HepG2 (cell line): Measurements from ENCODE around the gene VMO1. TPM values are rescaled to one million over a fixed set of nuclear protein-coding genes. Genes with fewer than 3 reads are reported as not detected.

Experiments used
- BHLHE40 ChIP-seq: IDR thresholded peaks from 2 replicates; pipeline ENCODE4 v1.6.1; 2011; ENCODE audit warnings: low read length, improper control_type of control experiment
- HDAC6 ChIP-seq: fragments of 200-600 bp; sonication (generic); IDR thresholded peaks from 2 replicates; pipeline ENCODE4 v1.7.0; 2017; ENCODE audit warnings: mild to moderate bottlenecking, antibody characterized with exemption, low read length, low read depth
- KDM3A ChIP-seq: IDR thresholded peaks from 2 replicates; pipeline ENCODE4 v1.6.1; 2018; ENCODE audit warnings: low read depth, missing compliant biosample characterization
- MXD4 ChIP-seq: IDR thresholded peaks from 2 replicates; pipeline ENCODE4 v1.6.1; 2016; ENCODE audit warnings: mild to moderate bottlenecking, missing biosample characterization, missing genetic modification reagents
- NR2C2 ChIP-seq: sonication (generic); formaldehyde crosslinking; IDR thresholded peaks from 2 replicates; pipeline ENCODE4 v1.4.0; 2020; ENCODE audit warnings: missing genetic modification reagents, mild to moderate bottlenecking, moderate library complexity, borderline replicate concordance
- NR2F6 ChIP-seq, 2 experiments: IDR thresholded peaks; 2 replicates each; pipeline ENCODE4 v1.6.1; 2016; ENCODE audit warnings: antibody characterized with exemption in 1 of 2, mild to moderate bottlenecking in 1 of 2
- RAD51 ChIP-seq: fragments of 450-650 bp; IDR thresholded peaks from 2 replicates; pipeline ENCODE4 v1.6.1; 2016; ENCODE audit warnings: borderline replicate concordance
- SIX4 ChIP-seq: sonication (generic); formaldehyde crosslinking; IDR thresholded peaks from 2 replicates; pipeline ENCODE4 v1.4.0; 2020; ENCODE audit warnings: missing genetic modification reagents
- SNAI1 ChIP-seq: sonication (generic); formaldehyde crosslinking; IDR thresholded peaks from 2 replicates; pipeline ENCODE4 v1.5.0; 2020; ENCODE audit warnings: mild to moderate bottlenecking, missing genetic modification reagents, borderline replicate concordance
- SOX6 ChIP-seq, 2 experiments: fragments of 450-650 bp in 1 of 2; sonication (generic) in 1 of 2; formaldehyde crosslinking in 1 of 2; IDR thresholded peaks; 2 replicates each; pipeline versions ENCODE4 v1.4.0 to v1.6.1; 2017 to 2020; ENCODE audit warnings: antibody characterized with exemption in 1 of 2, mild to moderate bottlenecking in 1 of 2, missing genetic modification reagents in 1 of 2
- TCF7 ChIP-seq: sonication (generic); IDR thresholded peaks from 2 replicates; pipeline ENCODE4 v1.6.1; 2016; ENCODE audit warnings: antibody characterized with exemption, low read depth
- TOE1 ChIP-seq: sonication (generic); formaldehyde crosslinking; IDR thresholded peaks from 2 replicates; pipeline ENCODE4 v1.4.0; 2020; ENCODE audit warnings: mild to moderate bottlenecking, missing genetic modification reagents
- TP53 ChIP-seq: sonication (generic); formaldehyde crosslinking; conservative IDR thresholded peaks from 2 replicates; pipeline ENCODE4 v1.4.0; 2020; ENCODE audit warnings: missing genetic modification reagents
- U2AF2 ChIP-seq: fragments of 200-400 bp; formaldehyde crosslinking; IDR thresholded peaks from 2 replicates; pipeline ENCODE4 v1.6.1; 2017; ENCODE audit warnings: low read depth, mild to moderate bottlenecking, low read length
- polyA plus RNA-seq, 8 experiments: library from polyadenylated mRNA; depleted of rRNA in 3 of 8; stranded (reverse) in 7 of 8; unstranded in 1 of 8; fragments of >200 nt; fragmentation: Illumina TruSeq in 4 of 8; extraction: Trizol in 4 of 8; gene quantifications; 2 replicates each; pipeline versions ENCODE4 v1.2.1 to v1.2.3, GENCODE V29; 2011 to 2016; ENCODE audit warnings: low read depth in 4 of 8, missing spikeins in 1 of 8, mixed read lengths in 1 of 8; ENCODE audit not compliant: insufficient read depth in 1 of 8
- total RNA-seq, 5 experiments: library from RNA; depleted of rRNA; stranded (reverse); fragments of >200 nt; fragmentation: Illumina TruSeq; extraction: Trizol; gene quantifications; 2 replicates each; pipeline ENCODE4 v1.2.3, GENCODE V29; 2016; ENCODE audit warnings: low read depth in 1 of 5
- TF ChIP-seq, protein P1 (sequence below): sonication (generic); formaldehyde crosslinking; IDR thresholded peaks from 2 replicates; pipeline ENCODE4 v1.4.0; 2020; ENCODE audit warnings: mild to moderate bottlenecking, low read depth, missing genetic modification reagents
- TF ChIP-seq, protein P2 (sequence below): sonication (generic); formaldehyde crosslinking; IDR thresholded peaks from 2 replicates; pipeline ENCODE4 v1.8.0; 2022; ENCODE audit warnings: missing genetic modification reagents, mild to moderate bottlenecking, borderline replicate concordance
- TF ChIP-seq, protein P3 (sequence below): sonication (generic); formaldehyde crosslinking; IDR thresholded peaks from 2 replicates; pipeline ENCODE4 v1.4.0; 2020; ENCODE audit warnings: missing genetic modification reagents
- TF ChIP-seq, protein P4 (sequence below), 2 experiments: sonication (generic) in 1 of 2; formaldehyde crosslinking in 1 of 2; IDR thresholded peaks; 2 replicates each; pipeline versions ENCODE4 v1.6.1 to v1.9.0; 2014 to 2022; ENCODE audit warnings: antibody characterized with exemption in 1 of 2, borderline replicate concordance in 1 of 2, inconsistent platforms in 1 of 2, low read depth in 1 of 2, missing genetic modification reagents in 1 of 2

VMO1 gene
- total and polyA plus RNA-seq, 2 of the 13 experiments (the other 11 are each of a cell fraction or from before 2014, with no cell fraction given): not detected

DNA sequence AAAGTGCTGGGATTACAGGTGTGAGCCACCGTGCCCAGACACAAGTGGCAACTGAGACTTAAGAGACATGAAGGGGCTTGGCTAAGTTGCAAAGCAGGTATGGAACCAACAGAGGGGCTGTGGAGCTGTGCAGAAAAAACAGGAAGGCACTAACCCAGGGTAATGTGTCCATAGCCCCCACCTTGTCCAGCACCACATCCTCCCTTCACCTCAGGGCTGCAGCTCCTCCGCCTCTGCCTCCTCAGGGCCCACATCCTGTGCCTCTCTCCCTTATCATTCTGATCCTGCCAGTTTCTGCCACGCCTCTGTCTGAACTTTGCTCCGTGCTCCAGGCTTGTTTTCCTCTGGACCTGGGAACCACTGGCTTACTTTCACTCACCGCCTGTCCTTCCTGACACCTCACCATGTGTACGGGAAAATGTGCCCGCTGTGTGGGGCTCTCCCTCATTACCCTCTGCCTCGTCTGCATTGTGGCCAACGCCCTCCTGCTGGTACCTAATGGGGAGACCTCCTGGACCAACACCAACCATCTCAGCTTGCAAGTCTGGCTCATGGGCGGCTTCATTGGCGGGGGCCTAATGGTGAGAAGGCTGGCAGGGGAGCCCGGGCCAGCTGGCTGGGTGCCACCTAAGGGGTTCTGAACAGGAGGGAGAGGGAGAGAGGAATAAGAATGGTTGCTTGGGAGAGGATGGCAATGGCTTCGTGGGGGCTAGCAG, 14.5 kb downstream of the VMO1 start, which contains the start of gene TM4SF5 (continued):
- TF ChIP-seq NR2F6 (IDR thresholded peaks at IDR 0.05): peak; percentile 53
- peak; percentile 84 for TF ChIP-seq NR2F6 (CRISPR knock-in tag; IDR thresholded peaks at IDR 0.05)
- no peak for TF ChIP-seq TOE1 (CRISPR knock-in tag)
- TF ChIP-seq BHLHE40: no peak
- TF ChIP-seq, protein P1, sequence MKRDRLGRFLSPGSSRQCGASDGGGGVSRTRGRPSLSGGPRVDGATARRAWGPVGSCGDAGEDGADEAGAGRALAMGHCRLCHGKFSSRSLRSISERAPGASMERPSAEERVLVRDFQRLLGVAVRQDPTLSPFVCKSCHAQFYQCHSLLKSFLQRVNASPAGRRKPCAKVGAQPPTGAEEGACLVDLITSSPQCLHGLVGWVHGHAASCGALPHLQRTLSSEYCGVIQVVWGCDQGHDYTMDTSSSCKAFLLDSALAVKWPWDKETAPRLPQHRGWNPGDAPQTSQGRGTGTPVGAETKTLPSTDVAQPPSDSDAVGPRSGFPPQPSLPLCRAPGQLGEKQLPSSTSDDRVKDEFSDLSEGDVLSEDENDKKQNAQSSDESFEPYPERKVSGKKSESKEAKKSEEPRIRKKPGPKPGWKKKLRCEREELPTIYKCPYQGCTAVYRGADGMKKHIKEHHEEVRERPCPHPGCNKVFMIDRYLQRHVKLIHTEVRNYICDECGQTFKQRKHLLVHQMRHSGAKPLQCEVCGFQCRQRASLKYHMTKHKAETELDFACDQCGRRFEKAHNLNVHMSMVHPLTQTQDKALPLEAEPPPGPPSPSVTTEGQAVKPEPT (CRISPR knock-in tag): no peak
- 0 out of 2 replicates have a peak, but pooled peaks have one; percentile 78 for TF ChIP-seq KDM3A (CRISPR knock-in tag)
- peak; percentile 66 for TF ChIP-seq TP53 (CRISPR knock-in tag)
- TF ChIP-seq, protein P2, sequence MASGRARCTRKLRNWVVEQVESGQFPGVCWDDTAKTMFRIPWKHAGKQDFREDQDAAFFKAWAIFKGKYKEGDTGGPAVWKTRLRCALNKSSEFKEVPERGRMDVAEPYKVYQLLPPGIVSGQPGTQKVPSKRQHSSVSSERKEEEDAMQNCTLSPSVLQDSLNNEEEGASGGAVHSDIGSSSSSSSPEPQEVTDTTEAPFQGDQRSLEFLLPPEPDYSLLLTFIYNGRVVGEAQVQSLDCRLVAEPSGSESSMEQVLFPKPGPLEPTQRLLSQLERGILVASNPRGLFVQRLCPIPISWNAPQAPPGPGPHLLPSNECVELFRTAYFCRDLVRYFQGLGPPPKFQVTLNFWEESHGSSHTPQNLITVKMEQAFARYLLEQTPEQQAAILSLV (CRISPR knock-in tag): no peak
- TF ChIP-seq, protein P3, sequence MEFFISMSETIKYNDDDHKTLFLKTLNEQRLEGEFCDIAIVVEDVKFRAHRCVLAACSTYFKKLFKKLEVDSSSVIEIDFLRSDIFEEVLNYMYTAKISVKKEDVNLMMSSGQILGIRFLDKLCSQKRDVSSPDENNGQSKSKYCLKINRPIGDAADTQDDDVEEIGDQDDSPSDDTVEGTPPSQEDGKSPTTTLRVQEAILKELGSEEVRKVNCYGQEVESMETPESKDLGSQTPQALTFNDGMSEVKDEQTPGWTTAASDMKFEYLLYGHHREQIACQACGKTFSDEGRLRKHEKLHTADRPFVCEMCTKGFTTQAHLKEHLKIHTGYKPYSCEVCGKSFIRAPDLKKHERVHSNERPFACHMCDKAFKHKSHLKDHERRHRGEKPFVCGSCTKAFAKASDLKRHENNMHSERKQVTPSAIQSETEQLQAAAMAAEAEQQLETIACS (CRISPR knock-in tag): 0 out of 2 replicates have a peak, but pooled peaks have one; percentile 20
- TF ChIP-seq TCF7: no peak
- TF ChIP-seq SIX4 (CRISPR knock-in tag): peak; percentile 45; the same call in 1 of the 2 replicates
- TF ChIP-seq RAD51: no peak
- peak; percentile 95 for TF ChIP-seq MXD4 (CRISPR knock-in tag)
- TF ChIP-seq SOX6 (IDR thresholded peaks at IDR 0.05): no peak
- TF ChIP-seq SOX6 (CRISPR knock-in tag; IDR thresholded peaks at IDR 0.05): peak; percentile 87
- peak; percentile 40; the same call in 1 of the 2 replicates for TF ChIP-seq SNAI1 (CRISPR knock-in tag)
- TF ChIP-seq HDAC6: no peak
- TF ChIP-seq U2AF2: no peak
- TF ChIP-seq, protein P4, sequence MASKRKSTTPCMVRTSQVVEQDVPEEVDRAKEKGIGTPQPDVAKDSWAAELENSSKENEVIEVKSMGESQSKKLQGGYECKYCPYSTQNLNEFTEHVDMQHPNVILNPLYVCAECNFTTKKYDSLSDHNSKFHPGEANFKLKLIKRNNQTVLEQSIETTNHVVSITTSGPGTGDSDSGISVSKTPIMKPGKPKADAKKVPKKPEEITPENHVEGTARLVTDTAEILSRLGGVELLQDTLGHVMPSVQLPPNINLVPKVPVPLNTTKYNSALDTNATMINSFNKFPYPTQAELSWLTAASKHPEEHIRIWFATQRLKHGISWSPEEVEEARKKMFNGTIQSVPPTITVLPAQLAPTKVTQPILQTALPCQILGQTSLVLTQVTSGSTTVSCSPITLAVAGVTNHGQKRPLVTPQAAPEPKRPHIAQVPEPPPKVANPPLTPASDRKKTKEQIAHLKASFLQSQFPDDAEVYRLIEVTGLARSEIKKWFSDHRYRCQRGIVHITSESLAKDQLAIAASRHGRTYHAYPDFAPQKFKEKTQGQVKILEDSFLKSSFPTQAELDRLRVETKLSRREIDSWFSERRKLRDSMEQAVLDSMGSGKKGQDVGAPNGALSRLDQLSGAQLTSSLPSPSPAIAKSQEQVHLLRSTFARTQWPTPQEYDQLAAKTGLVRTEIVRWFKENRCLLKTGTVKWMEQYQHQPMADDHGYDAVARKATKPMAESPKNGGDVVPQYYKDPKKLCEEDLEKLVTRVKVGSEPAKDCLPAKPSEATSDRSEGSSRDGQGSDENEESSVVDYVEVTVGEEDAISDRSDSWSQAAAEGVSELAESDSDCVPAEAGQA (IDR thresholded peaks at IDR 0.05; ENCODE audit: low read depth): peak; percentile 73; the same call in 1 of the 2 replicates
- TF ChIP-seq, protein P4 (CRISPR knock-in tag; IDR thresholded peaks at IDR 0.05; ENCODE audit: borderline replicate concordance): peak; percentile 67; the same call in 1 of the 2 replicates
- peak; percentile 54; the same call in 1 of the 2 replicates for TF ChIP-seq NR2C2 (CRISPR knock-in tag)
